GM21528 (cell line): ENCODE data around the gene RGL1.
"Not testable (repeated sequence)": the region's sequence is repeated elsewhere in the genome, so short reads cannot be mapped to it uniquely, and the experiment has no call there.

Experiments used
- ATAC-seq: cut with Tn5 transposase; IDR thresholded peaks from one replicate; pipeline ENCODE4 v1.9.1; 2021; ENCODE audit warnings: mild to moderate bottlenecking, moderate library complexity; ENCODE audit not compliant: unreplicated experiment, low FRiP score

The RGL1 gene

GRCh38 chr1:183804916-183805841 lies at the start of gene RGL1:
RGL1 (plus strand) TSS chr1:183805120; CDS start chr1:183805298, 178 bp downstream.
- ATAC-seq: peak; percentile 60

DNA sequence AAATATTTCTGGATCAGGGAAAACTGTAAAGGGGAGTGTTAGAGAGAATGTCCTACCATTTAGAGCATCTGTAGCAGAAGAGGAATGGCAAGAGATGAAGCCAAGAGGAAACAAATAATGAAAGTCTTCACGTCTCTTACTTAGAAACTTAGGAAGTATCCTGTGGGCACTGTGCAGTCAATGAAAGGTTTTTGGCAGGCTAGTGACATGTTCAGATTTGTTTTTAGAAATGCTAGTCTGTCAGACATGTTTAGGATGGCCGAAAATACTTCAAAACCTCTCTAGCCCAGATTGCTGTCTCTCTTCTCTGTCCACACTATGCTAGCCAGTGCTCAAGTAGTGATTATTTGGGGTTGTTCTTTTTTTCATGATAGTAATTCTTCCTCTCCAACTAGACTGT lies 48.6 kb upstream of the RGL1 start:
- no peak for ATAC-seq

DNA sequence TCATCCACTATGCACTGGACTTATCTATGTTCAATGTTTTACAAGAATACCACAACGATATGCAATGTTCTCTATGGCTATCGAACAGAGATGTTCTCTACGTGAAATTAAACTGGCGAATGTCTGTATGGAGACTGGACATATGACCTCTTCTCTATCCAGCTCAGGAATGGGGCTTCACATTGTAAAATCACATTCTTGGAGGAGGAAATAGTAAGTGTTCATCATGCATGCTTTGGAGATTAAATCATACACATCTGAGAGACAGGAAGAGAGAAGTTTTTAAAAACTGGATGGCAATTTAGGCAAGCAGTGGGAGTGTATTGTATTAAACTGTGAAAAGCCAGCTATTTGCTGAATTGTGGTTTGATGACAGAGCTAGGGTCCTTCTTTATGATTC lies 47.9 kb upstream of the RGL1 start:
- ATAC-seq: no peak

GRCh38 chr1:183758913-183759312 lies 46.0 kb upstream of the RGL1 start:
- no peak for ATAC-seq

DNA sequence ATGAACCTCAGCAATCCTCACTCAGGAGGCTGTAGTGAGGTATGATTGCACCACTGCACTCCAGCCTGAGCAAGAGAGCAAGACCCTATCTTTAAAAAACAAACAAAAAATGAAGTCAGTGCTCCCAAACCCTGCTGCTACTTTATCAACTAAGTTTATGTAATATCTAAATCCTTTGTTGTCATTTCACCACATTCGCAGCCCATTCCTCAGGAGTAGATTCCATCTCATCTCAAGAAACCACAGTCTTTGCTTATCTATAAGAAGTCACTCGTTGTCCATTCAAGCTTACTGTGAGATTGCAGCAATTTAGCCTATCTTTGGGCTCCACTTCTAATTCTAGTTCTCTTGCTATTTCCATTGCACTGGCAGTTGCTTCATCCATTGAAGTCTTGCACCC lies 44.3 kb upstream of the RGL1 start:
- ATAC-seq: no peak

DNA sequence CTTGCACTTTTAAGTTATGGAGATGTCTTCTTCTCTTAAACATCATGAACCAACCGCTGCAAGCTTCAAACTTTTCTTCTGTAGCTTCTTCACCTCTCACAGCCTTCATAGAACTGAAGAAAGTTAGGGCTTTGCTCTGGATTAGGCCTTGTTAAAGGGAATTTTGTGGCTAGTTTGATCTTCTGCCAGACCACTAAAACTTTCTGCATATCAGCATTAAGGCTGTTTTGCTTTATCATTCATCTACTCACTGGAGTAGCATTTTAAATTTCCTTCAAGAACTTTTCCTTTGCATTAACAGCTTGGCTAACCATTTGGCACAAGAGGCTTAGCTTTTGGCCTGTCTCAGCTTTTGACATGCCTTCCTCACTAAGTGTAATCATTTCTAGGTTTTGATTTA lies 43.0 kb upstream of the RGL1 start:
- no peak for ATAC-seq

DNA sequence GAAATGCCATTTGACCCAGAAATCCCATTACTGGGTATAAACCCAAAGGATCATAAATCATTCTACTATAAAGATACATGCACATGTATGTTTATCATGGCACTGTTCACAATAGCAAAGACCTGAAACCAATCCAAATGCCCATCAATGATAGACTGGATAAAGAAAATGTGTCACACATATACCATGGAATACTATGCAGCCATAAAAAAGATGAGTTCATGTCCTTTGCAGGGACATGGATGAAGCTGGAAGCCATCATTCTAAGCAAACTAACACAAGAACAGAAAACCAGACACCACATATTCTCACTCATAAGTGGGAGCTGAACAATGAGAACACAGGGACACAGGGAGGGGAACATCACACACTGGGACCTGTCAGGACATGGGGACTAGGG lies 42.1 kb upstream of the RGL1 start:
- not testable (repeated sequence) for ATAC-seq

GRCh38 chr1:183764981-183765380 lies 39.9 kb upstream of the RGL1 start:
- ATAC-seq: no peak

DNA sequence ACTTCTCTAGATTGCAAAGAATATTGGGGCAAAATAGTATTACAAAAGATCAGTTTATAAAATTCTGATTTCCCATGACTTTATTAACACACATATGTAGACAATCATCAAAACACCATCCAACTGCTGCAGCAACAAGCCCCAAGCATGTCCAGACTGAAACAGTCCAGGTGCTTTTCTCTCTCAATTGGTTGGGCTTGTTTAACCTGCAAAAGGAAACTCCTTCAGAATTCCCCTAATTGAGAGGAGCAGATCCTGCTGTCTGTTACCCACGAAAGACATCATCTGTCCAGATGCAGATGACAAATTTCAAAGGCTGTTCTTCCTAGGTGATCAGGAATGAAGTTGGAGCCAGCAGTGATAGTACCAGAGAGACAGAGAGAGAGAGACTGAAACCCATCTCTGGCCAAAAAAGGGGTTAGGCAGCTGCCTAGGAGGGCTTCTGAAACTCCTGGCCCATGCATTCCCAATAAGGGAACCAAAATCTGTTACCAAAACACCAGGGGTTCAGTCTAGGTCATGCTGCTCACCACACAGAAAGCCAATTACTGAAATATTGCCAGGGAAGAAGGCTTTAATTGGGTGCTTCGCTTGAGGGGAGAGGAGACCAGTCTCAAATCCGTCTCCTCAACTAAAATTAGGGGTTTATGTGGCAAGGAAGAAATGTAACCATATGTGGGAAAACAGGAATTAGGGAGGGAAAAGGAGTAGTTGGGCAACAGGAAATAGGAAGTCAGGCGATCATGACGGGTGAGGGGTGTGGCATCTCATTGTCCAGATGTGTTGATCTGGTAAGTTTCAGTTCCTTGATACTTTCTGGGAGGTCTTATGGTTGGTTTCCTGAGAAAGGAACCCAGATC lies 34.7 kb upstream of the RGL1 start:
- ATAC-seq: no peak

GRCh38 chr1:183770816-183771128 lies 34.1 kb upstream of the RGL1 start:
- no peak for ATAC-seq

GRCh38 chr1:183773482-183774274 lies 31.2 kb upstream of the RGL1 start:
- ATAC-seq: no peak

GRCh38 chr1:183774938-183775337 lies 30.0 kb upstream of the RGL1 start:
- ATAC-seq: no peak

DNA sequence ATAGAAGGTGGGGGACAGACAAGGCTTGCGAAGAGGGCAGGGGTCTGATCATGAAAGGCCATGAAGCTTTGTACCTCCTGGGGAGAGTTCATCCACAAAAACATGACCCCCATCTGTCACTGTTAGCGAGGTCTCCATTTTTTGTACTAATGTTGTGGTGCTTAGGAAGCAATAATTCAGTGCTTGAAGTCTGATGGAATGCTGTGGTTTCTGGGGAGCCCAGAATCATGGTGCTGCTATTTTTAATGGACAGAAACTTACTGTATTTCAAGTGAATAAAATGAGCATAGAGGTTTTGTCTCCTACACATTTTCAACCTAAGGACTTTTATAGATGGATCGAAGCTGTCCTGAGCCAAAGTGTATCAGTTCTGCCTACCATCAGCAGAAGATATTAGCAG lies 28.2 kb upstream of the RGL1 start:
- ATAC-seq: no peak

GRCh38 chr1:183777328-183777727 lies 27.6 kb upstream of the RGL1 start:
- no peak for ATAC-seq

DNA sequence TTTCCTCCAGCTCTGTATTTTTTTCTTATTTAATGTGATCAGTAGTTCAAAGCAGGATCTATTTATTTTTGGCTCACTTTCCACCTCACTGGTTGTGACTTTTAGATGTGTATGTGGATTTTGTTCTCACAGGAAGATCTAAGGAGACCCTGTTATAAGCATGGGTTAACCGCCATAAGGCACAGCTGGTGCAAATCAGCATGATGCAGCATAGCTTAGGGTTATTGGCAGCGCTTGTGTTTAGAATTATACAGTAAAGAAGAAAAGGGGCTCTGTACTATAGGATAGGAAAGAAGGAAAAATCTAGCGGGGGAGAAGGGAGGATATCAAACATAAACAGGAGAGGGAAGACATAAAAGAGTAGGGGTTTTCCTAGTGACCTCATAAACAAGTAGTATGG lies 26.9 kb upstream of the RGL1 start:
- no peak for ATAC-seq

- ATAC-seq: no peak
These were observed 26.1 kb upstream of the RGL1 start for GRCh38 chr1:183778568-183779433.

- ATAC-seq: no peak
These were observed 24.8 kb upstream of the RGL1 start for GRCh38 chr1:183780159-183780558.

DNA sequence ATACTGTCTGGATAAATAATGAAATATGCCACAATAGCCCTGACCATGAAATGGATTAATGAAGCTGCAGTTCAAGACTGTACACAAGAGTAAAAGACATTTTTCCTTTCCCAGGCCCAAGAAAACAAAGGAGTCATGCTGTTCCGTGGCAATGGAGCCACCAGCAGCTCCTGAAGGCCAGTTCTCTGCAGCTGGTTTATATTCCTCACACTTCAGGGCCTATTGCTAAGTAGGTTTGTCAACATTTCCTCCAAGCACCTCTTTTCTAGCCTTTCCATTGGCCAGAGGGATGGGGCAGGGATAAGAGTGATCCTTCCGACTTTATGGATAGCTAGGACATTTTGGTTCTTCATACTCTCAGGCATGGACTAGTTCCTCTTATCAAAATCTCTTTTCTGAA lies 24.2 kb upstream of the RGL1 start:
- no peak for ATAC-seq

DNA sequence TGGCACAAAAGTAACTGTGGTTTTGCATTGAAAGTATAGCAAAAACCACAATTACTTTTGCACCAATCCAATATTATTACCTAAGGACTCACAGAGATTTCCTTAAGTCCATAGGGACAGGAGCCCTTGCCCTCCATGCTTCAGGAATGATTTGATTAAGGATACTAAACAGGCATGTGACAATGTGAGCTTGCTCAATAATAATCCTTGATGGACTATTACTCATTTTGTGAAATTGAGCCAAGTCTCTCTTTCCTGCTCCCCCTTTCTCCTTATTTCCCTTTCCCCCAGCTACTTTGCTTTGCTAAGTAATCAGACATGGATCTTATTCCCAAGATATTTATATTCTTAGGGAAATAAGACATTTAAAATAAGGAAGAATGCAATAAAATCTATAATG lies 21.6 kb upstream of the RGL1 start:
- no peak for ATAC-seq
